HL-60 (cell line): ENCODE measurements around the gene NPAS2.

Source experiments
- DNase-seq, 2 experiments: peaks; one replicate each; pipeline ENCODE4 v3.0.0-alpha.2; 2010 to 2020; ENCODE audit warnings: low read depth in 1 of 2, low spot score in 1 of 2
- H3K27ac ChIP-seq: fragments of 250-450 bp; sonication (Bioruptor Pico); replicated peaks from 2 replicates; pipeline ENCODE4 v1.5.1; 2020; ENCODE audit warnings: mild to moderate bottlenecking, moderate library complexity
- H3K27me3 ChIP-seq: fragments of 250-450 bp; sonication (Bioruptor Pico); 2 replicates; pipeline ENCODE4 v1.5.1; 2021; ENCODE audit warnings: mild to moderate bottlenecking, moderate library complexity; ENCODE audit not compliant: insufficient read depth, poor library complexity, severe bottlenecking
- H3K4me3 ChIP-seq: replicated peaks from 2 replicates; pipeline ENCODE4 v1.5.1; 2011; ENCODE audit warnings: mild to moderate bottlenecking, control low read depth, low read length; ENCODE audit not compliant: insufficient read depth
- CTCF ChIP-seq: IDR thresholded peaks from one replicate; pipeline ENCODE4 v1.5.1; 2011; ENCODE audit warnings: low read length, control low read depth, inconsistent platforms; ENCODE audit not compliant: insufficient read depth
- GABPA ChIP-seq: IDR thresholded peaks from 2 replicates; pipeline ENCODE4 v1.6.1; 2012; ENCODE audit warnings: low read depth
- POLR2AphosphoS5 ChIP-seq: IDR thresholded peaks from 2 replicates; pipeline ENCODE4 v1.6.1; 2012; ENCODE audit warnings: low read depth
- REST ChIP-seq: IDR thresholded peaks from 2 replicates; pipeline ENCODE4 v1.6.1; 2012; ENCODE audit warnings: low read depth; ENCODE audit not compliant: insufficient replicate concordance
- SPI1 ChIP-seq: IDR thresholded peaks from 2 replicates; pipeline ENCODE4 v1.6.1; 2012; ENCODE audit warnings: low read depth, mild to moderate bottlenecking, borderline replicate concordance
- long read RNA-seq: library from polyadenylated mRNA; unstranded; transcript quantifications from one replicate; pipeline ENCODE4 v2.0.0, GENCODE V29; 2020

The NPAS2 gene
- long read RNA-seq = 0 reads

- H3K27ac ChIP-seq = no peak within 1 kb of the TSS
- H3K4me3 ChIP-seq = peak within 1 kb of the TSS; percentile 12
- TF ChIP-seq CTCF (no peak), SPI1 (no peak), GABPA (no peak), POLR2AphosphoS5 (no peak), REST (no peak)
- no peak for DNase-seq
- H3K27me3 ChIP-seq = peaks cover 45% of the 10 kb centered on the region
Observed at GRCh38 chr2:100819370-100820272, at the start of gene NPAS2. TSS of gene NPAS2 (plus strand) at chr2:100820139. CDS start at chr2:100904755, 84,616 bp downstream.

GRCh38 chr2:100771125-100771524 lies 48.8 kb upstream of the NPAS2 start:
- H3K4me3 ChIP-seq = no peak overlapping the region
- H3K27me3 ChIP-seq = peaks cover 6% of the 10 kb centered on the region
- DNase-seq = no peak
- H3K27ac ChIP-seq = no peak overlapping the region
- TF ChIP-seq POLR2AphosphoS5 (no peak), GABPA (no peak), CTCF (no peak), SPI1 (no peak), REST (no peak)

- TF ChIP-seq SPI1 (no peak), POLR2AphosphoS5 (no peak), REST (no peak), CTCF (no peak), GABPA (no peak)
- peaks cover 6% of the 10 kb centered on the region for H3K27me3 ChIP-seq
- DNase-seq = no peak
- H3K4me3 ChIP-seq = no peak overlapping the region
- no peak overlapping the region for H3K27ac ChIP-seq
Observed at GRCh38 chr2:100773538-100773937, 46.4 kb upstream of the NPAS2 start.
